WTC11 (cell line): ENCODE data around the gene TEX261.

Experiments used
- ESRRA ChIP-seq: sonication (generic); formaldehyde crosslinking; IDR thresholded peaks from 2 replicates; pipeline ENCODE4 v1.8.1; 2022; ENCODE audit warnings: mild to moderate bottlenecking, missing genetic modification reagents, borderline replicate concordance
- JUN ChIP-seq: sonication (generic); formaldehyde crosslinking; IDR thresholded peaks from 2 replicates; pipeline ENCODE4 v1.8.0; 2023; ENCODE audit warnings: mild to moderate bottlenecking, missing genetic modification reagents
- RELA ChIP-seq: sonication (generic); formaldehyde crosslinking; IDR thresholded peaks from 2 replicates; pipeline ENCODE4 v1.8.1; 2022; ENCODE audit warnings: missing genetic modification reagents, mild to moderate bottlenecking, borderline replicate concordance
- SMAD3 ChIP-seq: sonication (generic); formaldehyde crosslinking; IDR thresholded peaks from 2 replicates; pipeline ENCODE4 v1.8.0; 2022; ENCODE audit warnings: missing genetic modification reagents, mild to moderate bottlenecking, borderline replicate concordance
- SP1 ChIP-seq: sonication (generic); formaldehyde crosslinking; conservative IDR thresholded peaks from 2 replicates; pipeline ENCODE4 v1.8.1; 2022; ENCODE audit warnings: missing genetic modification reagents
- TP53 ChIP-seq: sonication (generic); formaldehyde crosslinking; IDR thresholded peaks from 2 replicates; pipeline ENCODE4 v1.8.1; 2023; ENCODE audit warnings: mild to moderate bottlenecking, missing genetic modification reagents
- ZBTB21 ChIP-seq: sonication (generic); formaldehyde crosslinking; IDR thresholded peaks from 2 replicates; pipeline ENCODE4 v1.8.1; 2023; ENCODE audit warnings: mild to moderate bottlenecking, missing genetic modification reagents, borderline replicate concordance
- ZNF121 ChIP-seq: sonication (generic); formaldehyde crosslinking; IDR thresholded peaks from 2 replicates; pipeline ENCODE4 v1.8.0; 2023; ENCODE audit warnings: missing genetic modification reagents
- ZNF138 ChIP-seq: sonication (generic); formaldehyde crosslinking; conservative IDR thresholded peaks from 2 replicates; pipeline ENCODE4 v1.8.1; 2022; ENCODE audit warnings: mild to moderate bottlenecking, moderate library complexity, missing genetic modification reagents
- ZNF416 ChIP-seq: fragments of 250-450 bp; sonication (Bioruptor Pico); IDR thresholded peaks from 2 replicates; pipeline ENCODE4 v1.9.0; 2021; ENCODE audit warnings: mild to moderate bottlenecking, inconsistent platforms
- TF ChIP-seq, protein P1 (sequence below): sonication (generic); formaldehyde crosslinking; IDR thresholded peaks from 2 replicates; pipeline ENCODE4 v1.8.1; 2023; ENCODE audit warnings: mild to moderate bottlenecking, missing genetic modification reagents, moderate library complexity
- TF ChIP-seq, protein P2 (sequence below): sonication (generic); formaldehyde crosslinking; IDR thresholded peaks from 2 replicates; pipeline ENCODE4 v1.8.1; 2022; ENCODE audit warnings: low read depth, missing genetic modification reagents, borderline replicate concordance
- TF ChIP-seq, protein P3 (sequence below): fragments of 200-600 bp; IDR thresholded peaks from 2 replicates; pipeline ENCODE4 v1.8.0; 2022; ENCODE audit warnings: antibody characterized with exemption
- TF ChIP-seq, protein P4 (sequence below): sonication (generic); formaldehyde crosslinking; IDR thresholded peaks from 2 replicates; pipeline ENCODE4 v1.8.0; 2022; ENCODE audit warnings: mild to moderate bottlenecking, missing genetic modification reagents

- TF ChIP-seq, protein P1, sequence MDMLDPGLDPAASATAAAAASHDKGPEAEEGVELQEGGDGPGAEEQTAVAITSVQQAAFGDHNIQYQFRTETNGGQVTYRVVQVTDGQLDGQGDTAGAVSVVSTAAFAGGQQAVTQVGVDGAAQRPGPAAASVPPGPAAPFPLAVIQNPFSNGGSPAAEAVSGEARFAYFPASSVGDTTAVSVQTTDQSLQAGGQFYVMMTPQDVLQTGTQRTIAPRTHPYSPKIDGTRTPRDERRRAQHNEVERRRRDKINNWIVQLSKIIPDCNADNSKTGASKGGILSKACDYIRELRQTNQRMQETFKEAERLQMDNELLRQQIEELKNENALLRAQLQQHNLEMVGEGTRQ (CRISPR knock-in tag): no peak
- TF ChIP-seq, protein P2, sequence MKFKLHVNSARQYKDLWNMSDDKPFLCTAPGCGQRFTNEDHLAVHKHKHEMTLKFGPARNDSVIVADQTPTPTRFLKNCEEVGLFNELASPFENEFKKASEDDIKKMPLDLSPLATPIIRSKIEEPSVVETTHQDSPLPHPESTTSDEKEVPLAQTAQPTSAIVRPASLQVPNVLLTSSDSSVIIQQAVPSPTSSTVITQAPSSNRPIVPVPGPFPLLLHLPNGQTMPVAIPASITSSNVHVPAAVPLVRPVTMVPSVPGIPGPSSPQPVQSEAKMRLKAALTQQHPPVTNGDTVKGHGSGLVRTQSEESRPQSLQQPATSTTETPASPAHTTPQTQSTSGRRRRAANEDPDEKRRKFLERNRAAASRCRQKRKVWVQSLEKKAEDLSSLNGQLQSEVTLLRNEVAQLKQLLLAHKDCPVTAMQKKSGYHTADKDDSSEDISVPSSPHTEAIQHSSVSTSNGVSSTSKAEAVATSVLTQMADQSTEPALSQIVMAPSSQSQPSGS: no peak
- TF ChIP-seq, protein P3, sequence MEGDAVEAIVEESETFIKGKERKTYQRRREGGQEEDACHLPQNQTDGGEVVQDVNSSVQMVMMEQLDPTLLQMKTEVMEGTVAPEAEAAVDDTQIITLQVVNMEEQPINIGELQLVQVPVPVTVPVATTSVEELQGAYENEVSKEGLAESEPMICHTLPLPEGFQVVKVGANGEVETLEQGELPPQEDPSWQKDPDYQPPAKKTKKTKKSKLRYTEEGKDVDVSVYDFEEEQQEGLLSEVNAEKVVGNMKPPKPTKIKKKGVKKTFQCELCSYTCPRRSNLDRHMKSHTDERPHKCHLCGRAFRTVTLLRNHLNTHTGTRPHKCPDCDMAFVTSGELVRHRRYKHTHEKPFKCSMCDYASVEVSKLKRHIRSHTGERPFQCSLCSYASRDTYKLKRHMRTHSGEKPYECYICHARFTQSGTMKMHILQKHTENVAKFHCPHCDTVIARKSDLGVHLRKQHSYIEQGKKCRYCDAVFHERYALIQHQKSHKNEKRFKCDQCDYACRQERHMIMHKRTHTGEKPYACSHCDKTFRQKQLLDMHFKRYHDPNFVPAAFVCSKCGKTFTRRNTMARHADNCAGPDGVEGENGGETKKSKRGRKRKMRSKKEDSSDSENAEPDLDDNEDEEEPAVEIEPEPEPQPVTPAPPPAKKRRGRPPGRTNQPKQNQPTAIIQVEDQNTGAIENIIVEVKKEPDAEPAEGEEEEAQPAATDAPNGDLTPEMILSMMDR: no peak
- TF ChIP-seq SMAD3 (CRISPR knock-in tag) (no peak), ZBTB21 (CRISPR knock-in tag) (no peak), ESRRA (CRISPR knock-in tag) (no peak), TP53 (no peak), ZNF138 (CRISPR knock-in tag) (no peak), RELA (no peak), JUN (CRISPR knock-in tag) (no peak), SP1 (CRISPR knock-in tag) (no peak), ZNF121 (CRISPR knock-in tag) (no peak), ZNF416 (CRISPR knock-in tag) (no peak)
- TF ChIP-seq, protein P4, sequence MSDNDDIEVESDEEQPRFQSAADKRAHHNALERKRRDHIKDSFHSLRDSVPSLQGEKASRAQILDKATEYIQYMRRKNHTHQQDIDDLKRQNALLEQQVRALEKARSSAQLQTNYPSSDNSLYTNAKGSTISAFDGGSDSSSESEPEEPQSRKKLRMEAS (CRISPR knock-in tag): no peak
These were observed 12.5 kb downstream of the TEX261 start for GRCh38 chr2:70981866-70982810.
